HG03575 (cell line): ENCODE results near the gene KIF26B.

Experiments used
- ATAC-seq: cut with Tn5 transposase; IDR thresholded peaks from one replicate; pipeline ENCODE4 v1.9.1; 2021; ENCODE audit not compliant: unreplicated experiment, insufficient number of reproducible peaks, low FRiP score; ENCODE audit errors: extremely low read depth

The KIF26B gene

GRCh38 chr1:245258271-245258920, 103.6 kb downstream of the KIF26B start:
- no peak for ATAC-seq

GRCh38 chr1:245260110-245260882, 105.5 kb downstream of the KIF26B start:
- no peak for ATAC-seq

- ATAC-seq, result no peak
Observed at GRCh38 chr1:245260883-245261282, 106.1 kb downstream of the KIF26B start.

- ATAC-seq, result no peak
Observed at GRCh38 chr1:245261786-245262185, 107.0 kb downstream of the KIF26B start.

- no peak for ATAC-seq
Observed at GRCh38 chr1:245263529-245264095, 108.8 kb downstream of the KIF26B start.

GRCh38 chr1:245264226-245264625, 109.4 kb downstream of the KIF26B start:
- no peak for ATAC-seq

GRCh38 chr1:245266105-245266504, 111.3 kb downstream of the KIF26B start:
- no peak for ATAC-seq

GRCh38 chr1:245270063-245270462, 115.3 kb downstream of the KIF26B start:
- no peak for ATAC-seq

GRCh38 chr1:245270972-245271371, 116.2 kb downstream of the KIF26B start:
- ATAC-seq, result no peak

- ATAC-seq, result no peak
Observed at GRCh38 chr1:245272676-245273075, 117.9 kb downstream of the KIF26B start.

- no peak for ATAC-seq
Observed at GRCh38 chr1:245276445-245276844, 121.7 kb downstream of the KIF26B start.

- ATAC-seq, result no peak
Observed at GRCh38 chr1:245277276-245277675, 122.5 kb downstream of the KIF26B start.

GRCh38 chr1:245278846-245279245, 124.1 kb downstream of the KIF26B start:
- ATAC-seq, result no peak

GRCh38 chr1:245279346-245279745, 124.6 kb downstream of the KIF26B start:
- no peak for ATAC-seq

GRCh38 chr1:245283001-245283400, 128.2 kb downstream of the KIF26B start:
- no peak for ATAC-seq

GRCh38 chr1:245285168-245285567, 130.4 kb downstream of the KIF26B start:
- ATAC-seq, result no peak

- ATAC-seq, result no peak
Observed at GRCh38 chr1:245288796-245289195, 134.0 kb downstream of the KIF26B start.

GRCh38 chr1:245290836-245291235, 136.1 kb downstream of the KIF26B start:
- ATAC-seq, result no peak

- no peak for ATAC-seq
Observed at GRCh38 chr1:245291351-245291750, 136.6 kb downstream of the KIF26B start.

- ATAC-seq, result no peak
Observed at GRCh38 chr1:245292141-245292540, 137.4 kb downstream of the KIF26B start.
